RWPE2 (cell line): ENCODE measurements around the gene HYKK.
A peak's percentile ranks its signal among the peaks of the same experiment; 100 is the strongest.
"Not testable (repeated sequence)": the region's sequence is repeated elsewhere in the genome, so short reads cannot be mapped to it uniquely, and the experiment has no call there.

Experiments used
- ATAC-seq: fragments of 200-7000 bp; cut with Tn5 transposase; 3 replicates; pipeline ENCODE4 v1.9.1; 2021; ENCODE audit warnings: low read depth
- DNase-seq: peaks from one replicate; pipeline ENCODE4 v3.0.0-alpha.2; 2020; ENCODE audit warnings: low spot score
- H3K27ac ChIP-seq: fragments of 450-650 bp; 2 replicates; pipeline ENCODE4 v1.5.1; 2017; ENCODE audit warnings: mild to moderate bottlenecking; ENCODE audit not compliant: poor library complexity, severe bottlenecking
- H3K27me3 ChIP-seq: fragments of 250-450 bp; sonication (Bioruptor Pico); 2 replicates; pipeline ENCODE4 v1.5.1; 2021; ENCODE audit warnings: mild to moderate bottlenecking, moderate library complexity; ENCODE audit not compliant: insufficient read depth, poor library complexity, severe bottlenecking
- H3K36me3 ChIP-seq: fragments of 250-450 bp; sonication (Bioruptor Pico); 2 replicates; pipeline ENCODE4 v1.5.1; 2020; ENCODE audit warnings: low read depth, mild to moderate bottlenecking, moderate library complexity
- H3K4me1 ChIP-seq: fragments of 250-450 bp; sonication (Bioruptor Pico); 2 replicates; pipeline ENCODE4 v1.5.1; 2021; ENCODE audit warnings: mild to moderate bottlenecking, moderate library complexity; ENCODE audit not compliant: insufficient read depth, poor library complexity, severe bottlenecking
- H3K4me3 ChIP-seq: fragments of 250-450 bp; sonication (Bioruptor Pico); 2 replicates; pipeline ENCODE4 v1.5.1; 2021; ENCODE audit warnings: mild to moderate bottlenecking, moderate library complexity; ENCODE audit not compliant: severe bottlenecking
- H3K9me3 ChIP-seq: fragments of 250-450 bp; sonication (Bioruptor Pico); 2 replicates; pipeline ENCODE4 v1.5.1; 2021; ENCODE audit warnings: mild to moderate bottlenecking, moderate library complexity; ENCODE audit not compliant: severe bottlenecking
- TF ChIP-seq, protein P1 (sequence below): fragments of 450-650 bp; IDR thresholded peaks from one replicate; pipeline ENCODE4 v1.5.1; 2017; ENCODE audit warnings: mild to moderate bottlenecking, moderate library complexity; ENCODE audit not compliant: poor library complexity, severe bottlenecking

The HYKK gene

DNA sequence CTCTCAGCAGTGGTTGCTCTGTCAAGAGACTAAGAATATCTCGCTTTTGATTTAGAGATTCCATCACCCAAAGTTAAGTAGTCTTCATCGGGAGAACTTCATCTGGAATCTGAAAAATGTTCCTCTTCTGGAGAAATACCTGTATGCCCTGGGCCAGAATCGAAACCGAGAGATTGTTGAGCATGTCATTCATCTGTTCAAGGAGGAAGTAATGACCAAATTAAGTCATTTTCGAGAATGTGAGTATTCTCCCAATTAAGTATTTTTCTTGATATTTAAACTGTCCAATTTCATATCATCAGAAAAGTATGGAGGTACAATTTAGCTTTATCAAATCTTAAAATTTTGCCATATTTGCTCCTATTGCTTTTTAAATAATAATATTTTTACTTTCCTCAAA lies 19.9 kb downstream of the HYKK start:
- Histone ChIP-seq H3K9me3 (no peaks in the 10 kb centered on the region), H3K27ac (no peak overlapping the region), H3K36me3 (no peaks in the 10 kb centered on the region), H3K4me1 (no peaks in the 10 kb centered on the region), H3K27me3 (no peaks in the 10 kb centered on the region), H3K4me3 (no peak overlapping the region)
- DNase-seq (no peak), ATAC-seq (no peak)
- TF ChIP-seq, protein P1, sequence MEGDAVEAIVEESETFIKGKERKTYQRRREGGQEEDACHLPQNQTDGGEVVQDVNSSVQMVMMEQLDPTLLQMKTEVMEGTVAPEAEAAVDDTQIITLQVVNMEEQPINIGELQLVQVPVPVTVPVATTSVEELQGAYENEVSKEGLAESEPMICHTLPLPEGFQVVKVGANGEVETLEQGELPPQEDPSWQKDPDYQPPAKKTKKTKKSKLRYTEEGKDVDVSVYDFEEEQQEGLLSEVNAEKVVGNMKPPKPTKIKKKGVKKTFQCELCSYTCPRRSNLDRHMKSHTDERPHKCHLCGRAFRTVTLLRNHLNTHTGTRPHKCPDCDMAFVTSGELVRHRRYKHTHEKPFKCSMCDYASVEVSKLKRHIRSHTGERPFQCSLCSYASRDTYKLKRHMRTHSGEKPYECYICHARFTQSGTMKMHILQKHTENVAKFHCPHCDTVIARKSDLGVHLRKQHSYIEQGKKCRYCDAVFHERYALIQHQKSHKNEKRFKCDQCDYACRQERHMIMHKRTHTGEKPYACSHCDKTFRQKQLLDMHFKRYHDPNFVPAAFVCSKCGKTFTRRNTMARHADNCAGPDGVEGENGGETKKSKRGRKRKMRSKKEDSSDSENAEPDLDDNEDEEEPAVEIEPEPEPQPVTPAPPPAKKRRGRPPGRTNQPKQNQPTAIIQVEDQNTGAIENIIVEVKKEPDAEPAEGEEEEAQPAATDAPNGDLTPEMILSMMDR = no peak

DNA sequence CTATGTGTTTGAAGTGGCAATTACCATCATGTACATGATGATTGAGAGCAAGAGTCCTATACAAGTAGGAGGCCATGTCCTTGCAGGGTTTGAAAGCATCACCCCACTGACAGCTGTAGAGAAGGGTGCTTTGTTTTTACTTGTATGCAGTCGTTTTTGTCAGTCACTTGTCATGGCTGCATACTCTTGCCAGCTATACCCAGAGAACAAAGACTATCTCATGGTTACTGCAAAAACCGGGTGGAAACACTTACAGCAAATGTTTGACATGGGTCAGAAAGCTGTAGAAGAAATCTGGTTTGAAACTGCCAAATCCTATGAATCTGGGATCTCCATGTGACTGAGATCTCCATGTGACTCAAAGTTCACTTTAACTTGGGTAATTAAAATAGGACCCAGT lies 26.0 kb downstream of the HYKK start:
- no peaks in the 10 kb centered on the region for H3K36me3 ChIP-seq
- no peaks in the 10 kb centered on the region for H3K9me3 ChIP-seq
- H3K4me1 ChIP-seq = no peaks in the 10 kb centered on the region
- no peak overlapping the region for H3K4me3 ChIP-seq
- no peaks in the 10 kb centered on the region for H3K27me3 ChIP-seq
- TF ChIP-seq, protein P1 = no peak
- no peak overlapping the region for H3K27ac ChIP-seq
- ATAC-seq (no peak), DNase-seq (no peak)

DNA sequence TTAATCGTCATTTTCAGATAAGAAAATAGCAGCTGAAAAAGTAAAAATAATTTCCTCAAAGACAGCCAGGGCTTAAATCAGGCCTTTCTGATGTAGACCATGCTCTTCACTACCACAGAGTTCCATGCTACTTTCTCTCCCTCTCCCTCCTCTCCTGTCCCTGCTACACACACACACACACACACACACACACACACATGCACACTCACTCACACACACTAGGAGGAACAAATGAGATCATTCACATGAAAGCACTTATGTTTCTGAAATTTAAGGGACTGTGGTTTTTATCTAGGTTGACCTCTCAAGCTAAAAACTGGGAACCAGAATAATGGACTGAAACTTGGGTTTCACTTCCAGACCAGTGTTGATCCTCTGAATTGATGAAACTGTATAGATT lies 28.8 kb downstream of the HYKK start:
- H3K4me3 ChIP-seq = no peak overlapping the region
- H3K4me1 ChIP-seq = no peaks in the 10 kb centered on the region
- ATAC-seq (no peak), DNase-seq (no peak)
- TF ChIP-seq, protein P1 = no peak
- H3K27me3 ChIP-seq = no peaks in the 10 kb centered on the region
- no peaks in the 10 kb centered on the region for H3K9me3 ChIP-seq
- no peak overlapping the region for H3K27ac ChIP-seq
- H3K36me3 ChIP-seq = no peaks in the 10 kb centered on the region; the same call in 1 of the 2 replicates

DNA sequence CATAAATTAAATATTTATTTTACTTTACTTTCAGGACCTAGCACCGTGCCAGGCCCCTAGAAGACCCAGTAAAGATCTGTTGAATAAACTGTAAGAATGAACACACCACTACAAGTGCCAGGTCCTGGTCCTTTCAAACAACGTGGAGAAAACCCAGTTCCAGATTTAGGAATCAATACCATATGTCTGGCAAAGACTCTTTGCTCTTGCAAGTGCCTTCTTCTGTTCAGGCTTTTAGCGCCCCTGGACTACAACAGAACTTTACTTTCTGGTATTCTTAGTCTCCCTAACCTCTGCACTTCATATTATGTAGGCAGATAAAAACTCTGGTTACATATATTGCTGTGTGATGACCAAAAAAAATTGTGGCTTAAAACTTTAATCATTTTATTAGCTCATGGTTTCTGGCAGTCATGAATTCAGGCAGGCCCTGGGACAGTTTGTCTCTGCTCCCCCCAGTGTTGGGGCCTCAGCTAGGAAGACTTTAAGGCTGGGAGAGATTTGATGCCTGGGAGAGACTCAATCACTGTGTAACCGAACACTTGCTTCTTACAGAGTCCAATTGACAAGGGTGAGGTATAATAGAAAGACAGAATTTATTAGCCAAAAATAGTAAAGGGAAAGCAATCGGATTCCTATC lies 30.0 kb downstream of the HYKK start:
- TF ChIP-seq, protein P1 = no peak
- H3K27ac ChIP-seq = no peak overlapping the region
- H3K27me3 ChIP-seq = no peaks in the 10 kb centered on the region
- no peaks in the 10 kb centered on the region for H3K9me3 ChIP-seq
- H3K36me3 ChIP-seq = peaks cover 10% of the 10 kb centered on the region
- H3K4me3 ChIP-seq = no peak overlapping the region
- ATAC-seq (no peak), DNase-seq (no peak)
- H3K4me1 ChIP-seq = peaks cover 9% of the 10 kb centered on the region

DNA sequence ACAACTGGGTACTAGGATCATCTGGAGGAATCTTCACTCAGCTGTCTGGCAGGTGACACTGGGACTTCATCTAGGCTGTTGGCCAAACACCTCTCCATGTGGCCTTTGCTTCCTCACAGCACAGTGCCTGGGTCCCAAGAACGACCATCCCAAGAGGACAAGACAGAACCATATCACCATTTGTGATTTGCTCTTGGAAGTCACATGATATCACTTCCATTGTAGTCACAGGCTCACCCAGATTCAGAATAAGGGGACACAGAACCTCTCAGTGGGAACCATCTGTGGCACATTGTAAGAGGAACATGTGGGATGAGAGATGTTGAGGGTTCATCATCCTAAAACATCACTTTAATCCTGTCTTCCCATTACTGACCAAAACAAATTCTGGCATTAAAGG lies 31.0 kb downstream of the HYKK start:
- TF ChIP-seq, protein P1 = no peak
- H3K27me3 ChIP-seq = no peaks in the 10 kb centered on the region
- H3K36me3 ChIP-seq = peaks cover 20% of the 10 kb centered on the region
- no peak for DNase-seq
- H3K4me1 ChIP-seq = peaks cover 9% of the 10 kb centered on the region
- H3K9me3 ChIP-seq = no peaks in the 10 kb centered on the region
- H3K4me3 ChIP-seq = no peak overlapping the region
- ATAC-seq = no peak
- H3K27ac ChIP-seq = no peak overlapping the region

DNA sequence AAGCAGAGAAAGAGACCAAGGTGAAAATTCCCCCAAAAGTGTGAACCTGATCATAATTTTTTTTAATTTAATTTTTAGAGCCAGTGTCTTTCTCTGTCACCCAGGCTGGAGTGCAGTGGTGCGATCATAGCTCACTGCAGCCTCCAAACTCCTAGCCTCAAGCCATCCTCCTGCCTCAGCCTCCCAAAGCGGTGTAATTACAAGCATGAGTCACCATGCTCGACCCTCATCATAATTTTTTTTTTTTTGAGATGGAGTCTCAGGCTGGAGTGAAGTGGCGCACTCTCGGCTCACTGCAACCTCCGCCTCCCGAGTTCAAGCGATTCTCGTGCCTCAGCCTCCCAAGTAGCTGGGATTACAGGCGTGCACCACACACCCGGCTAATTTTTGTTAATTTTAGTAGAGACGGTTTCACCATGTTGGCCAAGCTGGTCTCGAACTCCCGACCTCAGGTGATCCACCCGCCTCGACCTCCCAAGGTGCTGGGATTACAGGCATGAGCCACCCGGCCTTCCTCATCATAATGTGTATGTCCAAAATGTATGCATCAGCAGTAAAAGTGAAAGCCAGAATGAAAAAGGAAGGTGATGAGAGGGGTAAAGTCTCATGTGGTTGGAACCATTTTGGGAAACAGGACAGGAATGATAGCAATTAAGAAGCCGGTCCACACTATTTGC lies 32.2 kb downstream of the HYKK start:
- H3K27me3 ChIP-seq, H3K4me1 ChIP-seq, H3K9me3 ChIP-seq, DNase-seq, ATAC-seq: not testable (repeated sequence)
- Histone ChIP-seq H3K36me3 (peaks cover 32% of the 10 kb centered on the region), H3K4me3 (peak overlapping the region; percentile 86), H3K27ac (peak overlapping the region; percentile 45)
